SK-N-MC (cell line): ENCODE results near the gene CAMTA1.

ENCODE experiments used
- EZH2 ChIP-seq: fragments of 200-600 bp; sonication (generic); IDR thresholded peaks from one replicate; pipeline ENCODE4 v1.6.1; 2017; ENCODE audit warnings: antibody characterized with exemption
- POLR2AphosphoS5 ChIP-seq: IDR thresholded peaks from 2 replicates; pipeline ENCODE4 v1.6.1; 2012; ENCODE audit warnings: mild to moderate bottlenecking, low read depth, low read length, borderline replicate concordance

- no peak for TF ChIP-seq EZH2
- TF ChIP-seq POLR2AphosphoS5: no peak
These were observed 175.6 kb downstream of the CAMTA1 start for GRCh38 chr1:6960860-6961259.
